Suprapubic skin (tissue), 4 donors: ENCODE measurements around the gene SLC4A1. TPM values are rescaled to one million over a fixed set of nuclear protein-coding genes. Genes with fewer than 3 reads are reported as not detected.

Experiments
- DNase-seq, 2 donors: peaks; one replicate each; pipeline ENCODE4 v3.0.0-alpha.2; 2019; ENCODE audit warnings: low spot score in 2 of 2
- H3K27ac ChIP-seq: fragments of 200-600 bp; sonication (generic); one replicate; pipeline ENCODE4 v1.5.1; 2019
- H3K27me3 ChIP-seq: fragments of 200-600 bp; sonication (generic); one replicate; pipeline ENCODE4 v1.5.1; 2019
- H3K36me3 ChIP-seq: fragments of 200-600 bp; sonication (generic); one replicate; pipeline ENCODE4 v1.5.1; 2019
- H3K4me1 ChIP-seq: fragments of 200-600 bp; sonication (generic); one replicate; pipeline ENCODE4 v1.5.1; 2019
- H3K4me3 ChIP-seq: fragments of 200-600 bp; sonication (generic); one replicate; pipeline ENCODE4 v1.5.1; 2019; ENCODE audit warnings: mild to moderate bottlenecking
- H3K9me3 ChIP-seq: fragments of 200-600 bp; sonication (generic); one replicate; pipeline ENCODE4 v1.5.1; 2019
- CTCF ChIP-seq, 2 donors: fragments of 200-600 bp in 1 of 2; fragments of 450-650 bp in 1 of 2; sonication (generic) in 1 of 2; IDR thresholded peaks; one replicate each; pipeline ENCODE4 v1.5.1; 2016 to 2019; ENCODE audit warnings: antibody characterized with exemption in 2 of 2, mild to moderate bottlenecking in 1 of 2, moderate library complexity in 1 of 2
- EP300 ChIP-seq: sonication (generic); formaldehyde crosslinking; IDR thresholded peaks from one replicate; pipeline ENCODE4 v1.6.1; 2017; ENCODE audit warnings: antibody characterized with exemption
- POLR2A ChIP-seq, 2 donors: fragments of 450-650 bp; IDR thresholded peaks; one replicate each; pipeline ENCODE4 v1.6.1; 2017; ENCODE audit warnings: antibody characterized with exemption in 2 of 2, mild to moderate bottlenecking in 2 of 2, moderate library complexity in 2 of 2
- POLR2AphosphoS5 ChIP-seq, 3 donors: sonication (generic); formaldehyde crosslinking; IDR thresholded peaks; one replicate each; pipeline ENCODE4 v1.6.1; 2017; ENCODE audit warnings: antibody characterized with exemption in 3 of 3
- WGBS: methylation state at CpG from one replicate; pipeline ENCODE4 v1.1.5; 2018; 5-methylcytosine and 5-hydroxymethylcytosine counted together
- total RNA-seq, 4 donors: library from RNA; depleted of rRNA; stranded (reverse); fragments of >200 nt; gene quantifications; one replicate each; pipeline ENCODE4 v1.1.0, GENCODE V29; 2016

The SLC4A1 gene
- total RNA-seq, 4 donors from 2014 or later = 0.08 to 0.17 (median 0.10) TPM; not detected in 1

GRCh38 chr17:44281570-44281969 lies 13.6 kb upstream of the SLC4A1 start:
- no peak for TF ChIP-seq POLR2AphosphoS5 (IDR thresholded peaks at IDR 0.05)
- no peak for TF ChIP-seq POLR2A (IDR thresholded peaks at IDR 0.05)
- TF ChIP-seq EP300 = no peak
- TF ChIP-seq CTCF (IDR thresholded peaks at IDR 0.05) = no peak
- Histone ChIP-seq H3K4me3 (no peak overlapping the region), H3K9me3 (no peaks in the 10 kb centered on the region), H3K36me3 (no peaks in the 10 kb centered on the region), H3K27ac (no peak overlapping the region), H3K4me1 (peaks cover 11% of the 10 kb centered on the region), H3K27me3 (no peaks in the 10 kb centered on the region)
- no CpG with 5 or more reads among the region's 2 CpGs for WGBS
- DNase-seq = no peak

- WGBS = 83% methylated on average over 10 of the region's 12 CpGs
- no peak for DNase-seq
Observed at GRCh38 chr17:44280392-44280937, 12.5 kb upstream of the SLC4A1 start.

GRCh38 chr17:44279666-44280391 lies 11.9 kb upstream of the SLC4A1 start:
- peak in 1 of 2 donors; percentile 71 for DNase-seq

More at GRCh38 chr17:44280392-44280937, 12.5 kb upstream of the SLC4A1 start:
- no peaks in the 10 kb centered on the region for H3K9me3 ChIP-seq
- H3K27me3 ChIP-seq = no peaks in the 10 kb centered on the region
- TF ChIP-seq POLR2AphosphoS5 (IDR thresholded peaks at IDR 0.05) (no peak), EP300 (no peak), CTCF (IDR thresholded peaks at IDR 0.05) (no peak), POLR2A (IDR thresholded peaks at IDR 0.05) (no peak)
- no peak overlapping the region for H3K4me3 ChIP-seq
- no peak overlapping the region for H3K27ac ChIP-seq
- peaks cover 11% of the 10 kb centered on the region for H3K4me1 ChIP-seq
- H3K36me3 ChIP-seq = no peaks in the 10 kb centered on the region

GRCh38 chr17:44279346-44279665 lies 11.4 kb upstream of the SLC4A1 start:
- Histone ChIP-seq H3K36me3 (no peaks in the 10 kb centered on the region), H3K27me3 (no peaks in the 10 kb centered on the region), H3K4me3 (no peak overlapping the region), H3K27ac (no peak overlapping the region), H3K4me1 (peaks cover 11% of the 10 kb centered on the region), H3K9me3 (no peaks in the 10 kb centered on the region)
- 93% methylated on average over 2 of the region's 2 CpGs for WGBS
- no peak for TF ChIP-seq POLR2AphosphoS5 (IDR thresholded peaks at IDR 0.05)
- TF ChIP-seq POLR2A (IDR thresholded peaks at IDR 0.05) = no peak
- TF ChIP-seq CTCF (IDR thresholded peaks at IDR 0.05) = no peak
- TF ChIP-seq EP300 = no peak
- DNase-seq = no peak

More at GRCh38 chr17:44279666-44280391, 11.9 kb upstream of the SLC4A1 start:
- no peak overlapping the region for H3K27ac ChIP-seq
- TF ChIP-seq POLR2A (IDR thresholded peaks at IDR 0.05) = no peak
- TF ChIP-seq POLR2AphosphoS5 (IDR thresholded peaks at IDR 0.05) = no peak
- TF ChIP-seq CTCF (IDR thresholded peaks at IDR 0.05) = no peak
- no peak for TF ChIP-seq EP300
- no peak overlapping the region for H3K4me3 ChIP-seq
- H3K36me3 ChIP-seq = no peaks in the 10 kb centered on the region
- H3K4me1 ChIP-seq = peaks cover 11% of the 10 kb centered on the region
- H3K9me3 ChIP-seq = no peaks in the 10 kb centered on the region
- 56% methylated on average over 13 of the region's 20 CpGs for WGBS
- H3K27me3 ChIP-seq = no peaks in the 10 kb centered on the region

- no peak for DNase-seq
- Histone ChIP-seq H3K27me3 (no peaks in the 10 kb centered on the region), H3K4me1 (peaks cover 11% of the 10 kb centered on the region), H3K9me3 (no peaks in the 10 kb centered on the region), H3K4me3 (no peak overlapping the region), H3K27ac (no peak overlapping the region), H3K36me3 (no peaks in the 10 kb centered on the region)
- 84% methylated on average over 4 of the region's 4 CpGs for WGBS
- TF ChIP-seq POLR2A (IDR thresholded peaks at IDR 0.05) (no peak), EP300 (no peak), CTCF (IDR thresholded peaks at IDR 0.05) (no peak), POLR2AphosphoS5 (IDR thresholded peaks at IDR 0.05) (no peak)
Observed at GRCh38 chr17:44277976-44278375, 10.0 kb upstream of the SLC4A1 start.
